Prostate gland (tissue), 2 donors: Measurements from ENCODE around the gene TCF7L2. TPM values are rescaled to one million over a fixed set of nuclear protein-coding genes. Genes with fewer than 3 reads are reported as not detected.

Source experiments
- DNase-seq: peaks from one replicate; pipeline ENCODE4 v3.0.0-alpha.2; 2019; ENCODE audit warnings: low spot score
- H3K27ac ChIP-seq, 2 donors: fragments of 200-600 bp; sonication (generic); 2 replicates each; pipeline ENCODE4 v1.5.1; 2017 to 2019
- H3K27me3 ChIP-seq: fragments of 200-600 bp; sonication (generic); replicated peaks from 2 replicates; pipeline ENCODE4 v1.5.1; 2019; ENCODE audit not compliant: insufficient read depth
- H3K36me3 ChIP-seq, 2 donors: fragments of 200-600 bp; sonication (generic); 1 replicate in 1 of 2; 2 replicates in 1 of 2; pipeline versions ENCODE4 v1.5.1 to v1.8.1; 2017 to 2019
- H3K4me1 ChIP-seq: fragments of 200-600 bp; sonication (generic); replicated peaks from 2 replicates; pipeline ENCODE4 v1.5.1; 2019
- H3K4me3 ChIP-seq, 2 donors: fragments of 200-600 bp; sonication (generic); 2 replicates each; pipeline ENCODE4 v1.5.1; 2017 to 2019
- H3K9me3 ChIP-seq: fragments of 200-600 bp; sonication (generic); 2 replicates; pipeline ENCODE4 v1.5.1; 2017
- POLR2A ChIP-seq: fragments of 450-650 bp; IDR thresholded peaks from one replicate; pipeline ENCODE4 v1.6.1; 2016; ENCODE audit warnings: antibody characterized with exemption, mild to moderate bottlenecking
- POLR2AphosphoS5 ChIP-seq: sonication (generic); formaldehyde crosslinking; IDR thresholded peaks from one replicate; pipeline ENCODE4 v1.6.1; 2017; ENCODE audit warnings: antibody characterized with exemption
- WGBS: methylation state at CpG from one replicate; pipeline ENCODE4 v1.1.5; 2018; 5-methylcytosine and 5-hydroxymethylcytosine counted together
- intact Hi-C: fragments of 100-400 bp; cut with DNase I; formaldehyde crosslinking; loops from one replicate; pipeline ENCODE4 v1.14.2; 2022
- total RNA-seq, 2 donors: library from RNA; depleted of rRNA; stranded (reverse); fragments of >200 nt; gene quantifications; one replicate each; pipeline ENCODE4 v1.1.0, GENCODE V29; 2016
- TF ChIP-seq, protein P1 (sequence below), 4 experiments: fragments of 200-600 bp in 2 of 4; fragments of 450-650 bp in 2 of 4; sonication (generic) in 2 of 4; IDR thresholded peaks; 1 replicate in 3 of 4; 2 replicates in 1 of 4; pipeline ENCODE4 v1.5.1; 2016 to 2019; ENCODE audit warnings: antibody characterized with exemption in 4 of 4, mild to moderate bottlenecking in 2 of 4, moderate library complexity in 2 of 4

Gene TCF7L2
- total RNA-seq, 2 donors from 2014 or later, result 9.8 to 29.8 TPM

DNA sequence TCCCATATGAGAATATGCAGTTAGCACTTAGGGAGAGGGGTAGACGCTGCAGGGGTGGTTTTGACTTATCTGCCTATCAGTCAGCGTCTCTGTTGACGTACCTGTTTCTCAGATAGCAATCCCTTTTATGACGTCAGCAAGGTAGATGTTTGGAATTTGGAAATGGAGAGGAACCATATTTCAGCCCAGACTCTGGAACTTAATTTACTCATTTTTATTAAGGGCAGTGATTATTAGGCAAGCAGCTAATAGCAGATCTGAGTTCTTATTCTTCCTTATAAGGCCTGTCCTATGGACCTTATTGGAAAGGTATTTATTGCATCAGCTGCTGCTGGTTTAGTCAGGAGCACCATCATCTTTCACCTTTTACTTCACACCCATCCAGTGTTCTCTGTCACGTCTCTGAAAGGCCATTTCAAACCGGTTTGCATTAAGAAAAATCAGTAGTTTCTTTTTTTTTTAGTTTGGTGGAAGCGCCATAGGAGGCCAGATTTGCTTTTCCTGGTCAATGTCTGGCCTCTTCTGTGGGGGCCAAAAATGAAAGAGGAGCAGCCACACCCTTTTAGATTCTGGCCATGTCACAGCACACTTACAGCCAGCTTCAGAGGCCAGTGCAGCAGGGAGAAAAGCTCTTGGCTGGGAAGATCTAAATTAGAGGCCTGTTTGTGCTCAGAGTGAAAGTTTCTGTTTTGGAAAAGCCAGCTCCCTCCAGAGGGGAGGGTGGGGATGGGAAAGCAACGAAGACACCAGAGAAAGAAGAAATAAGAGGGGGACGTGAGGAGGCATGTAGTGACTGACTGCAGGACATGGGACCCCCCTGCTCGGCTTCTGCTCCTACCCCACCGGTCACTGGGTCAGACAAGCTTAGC is 146.3 kb downstream of the TCF7L2 start:
- TF ChIP-seq, protein P1, sequence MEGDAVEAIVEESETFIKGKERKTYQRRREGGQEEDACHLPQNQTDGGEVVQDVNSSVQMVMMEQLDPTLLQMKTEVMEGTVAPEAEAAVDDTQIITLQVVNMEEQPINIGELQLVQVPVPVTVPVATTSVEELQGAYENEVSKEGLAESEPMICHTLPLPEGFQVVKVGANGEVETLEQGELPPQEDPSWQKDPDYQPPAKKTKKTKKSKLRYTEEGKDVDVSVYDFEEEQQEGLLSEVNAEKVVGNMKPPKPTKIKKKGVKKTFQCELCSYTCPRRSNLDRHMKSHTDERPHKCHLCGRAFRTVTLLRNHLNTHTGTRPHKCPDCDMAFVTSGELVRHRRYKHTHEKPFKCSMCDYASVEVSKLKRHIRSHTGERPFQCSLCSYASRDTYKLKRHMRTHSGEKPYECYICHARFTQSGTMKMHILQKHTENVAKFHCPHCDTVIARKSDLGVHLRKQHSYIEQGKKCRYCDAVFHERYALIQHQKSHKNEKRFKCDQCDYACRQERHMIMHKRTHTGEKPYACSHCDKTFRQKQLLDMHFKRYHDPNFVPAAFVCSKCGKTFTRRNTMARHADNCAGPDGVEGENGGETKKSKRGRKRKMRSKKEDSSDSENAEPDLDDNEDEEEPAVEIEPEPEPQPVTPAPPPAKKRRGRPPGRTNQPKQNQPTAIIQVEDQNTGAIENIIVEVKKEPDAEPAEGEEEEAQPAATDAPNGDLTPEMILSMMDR (IDR thresholded peaks at IDR 0.05), result no peak
- no peak for TF ChIP-seq POLR2A
- TF ChIP-seq POLR2AphosphoS5, result no peak
- no peaks in the 10 kb centered on the region for H3K4me1 ChIP-seq
- no peaks in the 10 kb centered on the region for H3K9me3 ChIP-seq
- no peak overlapping the region for H3K27ac ChIP-seq
- 75% methylated on average over 11 of the region's 11 CpGs for WGBS
- no peaks in the 10 kb centered on the region for H3K36me3 ChIP-seq
- no peaks in the 10 kb centered on the region for H3K27me3 ChIP-seq
- DNase-seq, result no peak
- intact Hi-C loops, result no loop called here
- H3K4me3 ChIP-seq, result no peak overlapping the region

DNA sequence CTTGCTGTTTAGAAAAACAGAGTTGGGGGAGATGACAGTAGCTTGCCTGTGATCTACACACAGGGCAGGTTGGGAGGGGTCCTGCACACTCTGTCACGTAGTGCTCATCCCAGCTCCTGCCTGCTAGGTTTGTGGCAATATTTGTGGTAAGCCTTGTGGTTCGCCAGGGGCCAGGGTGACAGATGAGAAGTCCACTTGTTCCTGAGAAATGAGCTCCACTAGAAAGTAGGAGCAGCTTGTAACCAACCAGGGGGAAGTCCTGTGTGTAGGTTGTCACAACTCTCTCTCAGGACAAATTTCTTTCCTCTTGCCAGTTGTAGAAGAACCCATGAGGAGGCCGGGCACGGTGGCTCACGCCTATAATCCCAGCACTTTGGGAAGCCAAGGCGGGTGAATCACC is 147.0 kb downstream of the TCF7L2 start:
- WGBS, result 97% methylated on average over 5 of the region's 6 CpGs
- intact Hi-C loops, result no loop called here

DNA sequence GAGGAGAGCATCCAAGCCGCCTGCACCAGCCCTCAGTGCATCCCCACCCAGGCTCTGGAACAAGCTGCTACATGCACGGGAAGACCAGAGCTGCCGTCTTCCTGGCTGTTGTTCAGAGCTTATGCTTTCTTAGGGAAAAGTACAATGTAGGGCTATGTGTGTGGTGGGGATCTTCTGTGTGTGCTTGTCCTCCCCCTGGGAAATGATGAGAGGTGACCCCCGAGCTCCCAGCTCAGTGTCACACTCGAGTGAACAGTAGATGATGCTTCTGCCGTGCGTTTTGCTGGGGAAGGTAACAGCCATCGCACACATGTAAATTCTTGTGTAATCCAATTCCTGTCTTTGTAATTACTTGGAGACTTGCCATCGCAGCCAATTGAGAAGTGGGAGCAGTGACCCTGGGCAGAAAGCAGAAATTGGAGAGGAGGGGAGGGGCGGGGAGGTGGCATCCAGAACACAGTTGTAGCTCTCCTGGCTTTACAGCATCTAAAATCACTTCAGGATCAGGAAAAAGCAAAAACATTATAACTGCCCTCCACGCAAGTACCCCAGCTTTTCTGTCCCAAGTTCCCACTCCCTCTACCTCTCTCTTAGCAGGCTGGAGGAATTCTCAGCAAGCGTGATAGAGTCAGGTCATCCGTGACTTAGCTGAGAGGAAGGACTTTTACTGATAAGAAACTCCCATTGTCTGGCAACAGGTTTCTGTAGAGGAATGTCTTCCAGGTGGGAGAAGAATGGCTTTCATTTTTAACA is 149.6 kb downstream of the TCF7L2 start:
- peak; percentile 41 for DNase-seq
- Histone ChIP-seq H3K27ac (no peak overlapping the region), H3K27me3 (no peaks in the 10 kb centered on the region), H3K36me3 (no peaks in the 10 kb centered on the region), H3K4me1 (no peaks in the 10 kb centered on the region), H3K4me3 (no peak overlapping the region), H3K9me3 (no peaks in the 10 kb centered on the region)
- TF ChIP-seq POLR2A (no peak), POLR2AphosphoS5 (peak; percentile 18)
- intact Hi-C loops, result no loop called here
- WGBS, result 21% methylated on average over 13 of the region's 13 CpGs

More for the DNA sequence above, 147.0 kb downstream of the TCF7L2 start:
- H3K9me3 ChIP-seq, result no peaks in the 10 kb centered on the region
- H3K36me3 ChIP-seq, result no peaks in the 10 kb centered on the region
- no peak overlapping the region for H3K27ac ChIP-seq
- H3K27me3 ChIP-seq, result no peaks in the 10 kb centered on the region
- no peaks in the 10 kb centered on the region for H3K4me1 ChIP-seq
- H3K4me3 ChIP-seq, result no peak overlapping the region
- no peak for DNase-seq
- TF ChIP-seq POLR2A (no peak), POLR2AphosphoS5 (no peak)
- TF ChIP-seq, protein P1 (IDR thresholded peaks at IDR 0.05), result no peak

DNA sequence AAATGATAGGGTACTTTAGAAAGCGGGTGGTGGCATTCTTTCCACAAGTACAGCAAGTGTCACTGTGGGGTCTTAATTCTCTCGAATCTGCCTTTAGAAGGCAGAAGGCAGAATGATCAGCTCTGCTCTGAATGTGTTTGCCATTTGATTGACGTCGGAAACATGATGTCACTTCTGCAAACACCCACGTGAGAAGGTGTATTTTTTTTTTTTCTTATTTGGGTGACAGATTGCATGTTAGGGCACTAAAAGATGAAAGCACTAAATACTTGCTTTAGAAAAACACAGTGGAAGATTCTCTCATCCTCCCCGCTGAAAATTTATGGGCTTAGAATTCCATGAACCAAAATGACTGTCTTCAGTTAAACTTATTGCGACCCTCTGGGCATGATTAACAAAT is 150.2 kb downstream of the TCF7L2 start:
- H3K27ac ChIP-seq, result no peak overlapping the region
- TF ChIP-seq POLR2AphosphoS5 (no peak), POLR2A (no peak)
- TF ChIP-seq, protein P1 (IDR thresholded peaks at IDR 0.05), result no peak
- no peaks in the 10 kb centered on the region for H3K9me3 ChIP-seq
- no peaks in the 10 kb centered on the region for H3K4me1 ChIP-seq
- intact Hi-C loops, result no loop called here
- no peak overlapping the region for H3K4me3 ChIP-seq
- no peaks in the 10 kb centered on the region for H3K36me3 ChIP-seq
- 61% methylated on average over 7 of the region's 7 CpGs for WGBS
- no peaks in the 10 kb centered on the region for H3K27me3 ChIP-seq
- DNase-seq, result no peak

DNA sequence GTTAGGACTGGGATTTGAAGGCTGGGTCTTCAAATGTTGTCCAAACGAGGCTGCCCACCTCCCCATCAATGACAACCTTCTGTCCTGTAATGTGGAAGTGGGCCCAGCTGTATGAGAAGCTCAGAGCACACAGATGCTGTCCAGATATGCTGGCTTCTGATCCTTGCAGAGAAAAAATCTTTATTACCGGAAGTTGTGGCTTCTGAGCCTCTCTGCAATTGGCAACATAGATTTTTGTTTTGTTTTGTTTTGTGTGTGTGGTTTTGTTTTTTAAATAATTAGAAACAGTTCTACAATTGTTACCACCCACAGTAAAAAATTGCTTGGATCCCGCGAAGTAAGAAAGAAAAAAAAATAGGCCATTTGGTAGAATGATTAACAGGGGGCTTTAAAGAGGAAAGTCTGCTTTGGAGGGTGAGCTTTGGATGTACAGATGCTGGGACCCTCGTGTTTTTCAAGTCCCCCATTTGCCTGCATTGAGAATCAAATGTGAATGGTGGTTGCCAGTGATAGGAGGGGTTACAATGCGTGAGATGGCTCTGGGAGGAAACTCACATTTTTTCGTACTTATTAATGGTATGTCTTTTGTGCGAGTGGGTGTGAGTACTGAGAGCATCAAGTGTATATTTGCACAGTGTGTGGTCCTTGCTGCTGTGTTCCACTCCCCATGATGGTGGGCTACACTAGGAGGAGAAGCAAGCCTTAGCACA is 153.2 kb downstream of the TCF7L2 start:
- WGBS, result 71% methylated on average over 8 of the region's 8 CpGs
- no peaks in the 10 kb centered on the region for H3K9me3 ChIP-seq
- DNase-seq, result no peak
- no peaks in the 10 kb centered on the region for H3K27me3 ChIP-seq
- intact Hi-C loops, result no loop called here
- no peak overlapping the region for H3K27ac ChIP-seq
- TF ChIP-seq POLR2A (no peak), POLR2AphosphoS5 (no peak)
- TF ChIP-seq, protein P1 (IDR thresholded peaks at IDR 0.05), result no peak
- no peaks in the 10 kb centered on the region for H3K4me1 ChIP-seq
- no peak overlapping the region for H3K4me3 ChIP-seq
- no peaks in the 10 kb centered on the region for H3K36me3 ChIP-seq
